ENCODE measurements around the gene DEPDC1.
"Not testable (repeated sequence)": the region's sequence is repeated elsewhere in the genome, so short reads cannot be mapped to it uniquely, and the experiment has no call there.

Gene DEPDC1, protein sequence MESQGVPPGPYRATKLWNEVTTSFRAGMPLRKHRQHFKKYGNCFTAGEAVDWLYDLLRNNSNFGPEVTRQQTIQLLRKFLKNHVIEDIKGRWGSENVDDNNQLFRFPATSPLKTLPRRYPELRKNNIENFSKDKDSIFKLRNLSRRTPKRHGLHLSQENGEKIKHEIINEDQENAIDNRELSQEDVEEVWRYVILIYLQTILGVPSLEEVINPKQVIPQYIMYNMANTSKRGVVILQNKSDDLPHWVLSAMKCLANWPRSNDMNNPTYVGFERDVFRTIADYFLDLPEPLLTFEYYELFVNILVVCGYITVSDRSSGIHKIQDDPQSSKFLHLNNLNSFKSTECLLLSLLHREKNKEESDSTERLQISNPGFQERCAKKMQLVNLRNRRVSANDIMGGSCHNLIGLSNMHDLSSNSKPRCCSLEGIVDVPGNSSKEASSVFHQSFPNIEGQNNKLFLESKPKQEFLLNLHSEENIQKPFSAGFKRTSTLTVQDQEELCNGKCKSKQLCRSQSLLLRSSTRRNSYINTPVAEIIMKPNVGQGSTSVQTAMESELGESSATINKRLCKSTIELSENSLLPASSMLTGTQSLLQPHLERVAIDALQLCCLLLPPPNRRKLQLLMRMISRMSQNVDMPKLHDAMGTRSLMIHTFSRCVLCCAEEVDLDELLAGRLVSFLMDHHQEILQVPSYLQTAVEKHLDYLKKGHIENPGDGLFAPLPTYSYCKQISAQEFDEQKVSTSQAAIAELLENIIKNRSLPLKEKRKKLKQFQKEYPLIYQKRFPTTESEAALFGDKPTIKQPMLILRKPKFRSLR

GRCh38 chr1:68496680-68497357 lies at the start of gene DEPDC1:
DEPDC1 (minus strand) TSS chr1:68497082; CDS start chr1:68496999, 83 bp downstream.
- peak; percentile 94 for DNase-seq (ENCODE audit: low spot score)

GRCh38 chr1:68544651-68545050 lies 47.8 kb upstream of the DEPDC1 start:
- DNase-seq (ENCODE audit: low spot score): no peak

DNA sequence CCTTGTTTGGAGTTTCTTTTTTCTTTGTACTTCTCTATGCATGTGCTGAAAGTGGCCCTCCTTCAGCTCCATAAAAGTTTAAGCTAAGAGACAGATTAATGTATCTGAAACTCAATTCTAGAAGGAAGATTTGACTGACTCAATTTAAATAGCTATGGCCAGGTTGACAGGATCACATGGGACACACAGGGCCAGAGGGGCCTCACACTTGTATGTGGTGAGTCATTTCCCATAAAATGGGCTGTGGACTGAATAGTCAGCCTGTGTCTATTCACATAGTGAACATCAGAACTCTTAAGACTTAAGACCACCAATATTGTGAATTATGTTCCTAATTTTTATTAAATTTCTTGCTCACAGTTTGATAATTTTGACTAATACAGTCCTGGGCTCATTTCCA lies 45.7 kb upstream of the DEPDC1 start:
- peak; percentile 3 for DNase-seq (ENCODE audit: low spot score)

DNA sequence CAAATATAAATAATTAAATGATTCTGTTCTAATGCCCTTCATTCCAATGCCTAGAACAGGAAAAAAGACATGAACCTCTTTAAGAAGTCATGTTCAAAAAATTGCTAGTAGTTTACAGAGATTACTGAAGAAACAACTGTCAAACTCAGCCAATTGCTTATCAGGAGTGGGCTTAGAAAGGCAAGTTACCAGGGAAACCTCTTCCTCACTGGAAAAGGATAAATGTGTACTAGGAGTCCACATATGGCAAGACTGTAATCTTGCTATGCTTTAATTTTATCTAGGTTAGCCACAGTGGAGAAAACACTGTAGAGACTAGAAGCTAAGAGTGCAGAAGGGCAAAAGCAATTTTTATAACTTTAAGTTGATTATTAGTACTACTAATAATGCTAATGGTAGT lies 42.1 kb upstream of the DEPDC1 start:
- no peak for DNase-seq (ENCODE audit: low spot score)

GRCh38 chr1:68528243-68528642 lies 31.4 kb upstream of the DEPDC1 start:
- DNase-seq (ENCODE audit: low spot score): no peak

DNA sequence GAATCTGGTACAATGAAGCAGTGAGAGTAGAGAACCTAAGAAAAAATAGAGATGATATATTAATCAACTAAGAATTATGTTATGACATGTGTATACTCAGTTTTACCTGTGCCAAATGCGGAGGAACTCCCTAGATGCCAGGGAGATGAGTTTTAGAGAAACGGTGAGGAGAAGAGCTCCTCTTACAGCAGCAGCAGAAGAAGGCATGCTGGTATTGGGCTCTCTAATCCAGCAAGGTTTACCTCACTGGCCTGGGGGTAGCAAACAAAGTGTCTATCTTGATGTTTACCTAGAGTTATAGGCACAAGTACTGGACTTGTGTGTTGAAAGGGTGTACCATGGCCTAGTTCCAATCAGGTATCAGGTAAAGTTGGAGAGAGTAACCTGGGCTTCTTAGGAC lies 28.9 kb upstream of the DEPDC1 start:
- no peak for DNase-seq (ENCODE audit: low spot score)

DNA sequence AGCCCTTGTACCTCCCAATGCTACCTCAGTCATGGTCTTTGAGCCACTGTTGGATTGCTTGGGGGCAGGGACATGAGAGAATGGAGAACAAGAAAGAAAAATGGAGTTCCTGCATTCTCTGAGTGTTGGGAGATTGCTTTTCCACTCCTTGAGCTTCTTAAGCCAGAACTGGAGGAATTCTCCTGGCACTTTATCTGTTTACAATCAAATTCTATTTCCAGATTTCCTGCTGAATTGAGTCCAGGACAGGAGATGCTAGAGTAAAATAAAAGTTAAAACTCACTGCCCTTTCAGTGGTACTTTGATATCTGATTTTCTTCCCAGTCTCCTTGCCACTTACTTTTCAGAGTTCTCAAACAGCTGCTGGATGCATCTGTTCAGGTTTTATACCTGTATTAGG lies 24.4 kb upstream of the DEPDC1 start:
- DNase-seq (ENCODE audit: low spot score): no peak

GRCh38 chr1:68516066-68516465 lies 19.2 kb upstream of the DEPDC1 start:
- no peak for DNase-seq (ENCODE audit: low spot score)

GRCh38 chr1:68511254-68511653 lies 14.4 kb upstream of the DEPDC1 start:
- DNase-seq (ENCODE audit: low spot score): peak; percentile 10

GRCh38 chr1:68506386-68506785 lies 9.5 kb upstream of the DEPDC1 start:
- DNase-seq (ENCODE audit: low spot score): peak; percentile 34

DNA sequence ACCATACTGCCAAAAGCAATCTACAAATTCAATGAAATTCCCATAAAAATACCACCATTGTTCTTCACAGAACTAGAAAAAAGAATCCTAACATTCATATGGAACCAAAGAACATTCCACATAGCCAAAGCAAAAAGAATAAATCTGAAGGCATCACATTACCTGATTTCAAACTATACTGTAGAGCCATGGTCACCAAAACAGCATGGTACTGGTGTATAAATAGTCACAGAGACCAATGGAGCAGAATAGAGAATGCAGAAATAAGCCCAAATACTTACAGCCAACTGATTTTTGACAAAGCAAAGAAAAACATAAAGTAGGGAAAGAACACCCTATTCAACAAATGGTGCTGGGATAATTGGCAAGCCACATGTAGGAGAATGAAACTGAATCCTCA lies 6.2 kb upstream of the DEPDC1 start:
- no peak for DNase-seq (ENCODE audit: low spot score)

DNA sequence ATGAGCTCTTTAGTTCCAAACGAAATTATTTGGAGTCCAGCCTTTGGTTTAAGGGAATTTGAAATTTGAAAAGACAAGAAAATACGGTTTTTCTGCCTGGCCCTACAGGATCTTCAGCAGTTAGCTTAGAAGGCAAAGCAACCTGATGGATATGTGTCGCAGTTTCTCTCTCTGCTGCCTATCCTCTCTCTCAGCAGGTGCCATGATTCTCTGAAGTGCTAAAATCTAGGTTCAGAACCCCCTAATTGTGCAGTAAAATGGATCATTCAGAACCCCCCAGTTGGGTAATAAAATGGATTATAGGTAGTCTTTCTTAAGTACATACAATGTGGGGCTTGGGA lies 446 bp upstream of the DEPDC1 start:
- DNase-seq (ENCODE audit: low spot score): no peak

GRCh38 chr1:68495968-68496679 lies 758 bp downstream of the DEPDC1 start:
- peak; percentile 53 for DNase-seq (ENCODE audit: low spot score)

DNA sequence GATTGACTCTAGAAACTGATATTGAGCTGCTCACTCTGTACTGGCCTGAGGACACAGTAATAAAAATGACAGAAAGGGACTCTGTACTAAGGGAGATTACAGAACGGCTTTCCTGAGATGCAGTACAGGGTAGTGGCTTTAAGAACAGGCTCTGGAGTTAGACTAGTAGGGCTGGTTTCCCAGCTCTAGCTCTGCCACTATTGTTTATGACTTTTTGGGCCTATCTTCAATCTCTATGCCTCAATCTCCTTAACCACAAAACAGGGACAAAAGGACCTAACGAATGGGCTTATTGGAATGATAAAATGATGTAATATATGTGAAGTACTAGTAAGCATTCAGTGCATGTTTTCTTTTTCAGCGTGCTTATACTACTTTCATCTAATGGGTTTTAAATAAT lies 1.4 kb downstream of the DEPDC1 start:
- DNase-seq (ENCODE audit: low spot score): peak; percentile 45

DNA sequence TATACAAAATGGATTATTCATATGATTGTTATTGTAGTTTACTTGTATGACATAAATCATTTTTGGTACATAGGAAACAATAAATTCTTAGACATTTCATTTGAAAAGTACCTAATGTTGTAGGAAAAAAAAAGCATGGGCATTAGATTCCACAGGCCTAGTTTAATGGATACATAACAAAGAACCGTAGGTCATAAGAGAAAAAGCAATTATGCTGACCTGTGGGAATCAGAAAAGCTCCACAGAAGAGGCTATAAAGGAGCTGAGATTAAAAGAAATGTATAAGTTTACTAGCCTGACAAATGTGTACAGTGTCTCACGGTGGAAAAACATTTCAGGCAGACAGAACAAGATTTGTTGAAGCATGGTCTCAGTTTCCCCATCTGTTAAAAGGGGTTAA lies 3.7 kb downstream of the DEPDC1 start:
- no peak for DNase-seq (ENCODE audit: low spot score)

DNA sequence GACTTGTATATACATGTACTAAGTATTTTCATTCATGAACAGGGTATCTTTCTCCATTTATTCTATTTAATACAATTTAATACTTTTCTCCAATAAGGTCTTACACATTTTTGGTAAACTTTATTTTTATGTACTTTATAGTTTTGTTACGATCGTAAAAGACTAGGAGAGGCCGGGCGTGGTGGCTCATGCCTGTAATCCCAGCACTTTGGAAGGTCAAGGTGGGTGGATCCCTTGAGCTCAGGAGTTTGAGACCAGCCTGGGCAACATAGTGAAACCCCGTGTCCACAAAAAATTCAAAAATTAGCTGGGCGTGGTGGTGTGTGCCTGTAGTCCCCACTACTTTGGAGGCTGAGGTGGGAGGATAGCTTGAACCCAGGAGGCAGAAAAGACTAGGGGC lies 4.6 kb downstream of the DEPDC1 start:
- not testable (repeated sequence) for DNase-seq (ENCODE audit: low spot score)

DNA sequence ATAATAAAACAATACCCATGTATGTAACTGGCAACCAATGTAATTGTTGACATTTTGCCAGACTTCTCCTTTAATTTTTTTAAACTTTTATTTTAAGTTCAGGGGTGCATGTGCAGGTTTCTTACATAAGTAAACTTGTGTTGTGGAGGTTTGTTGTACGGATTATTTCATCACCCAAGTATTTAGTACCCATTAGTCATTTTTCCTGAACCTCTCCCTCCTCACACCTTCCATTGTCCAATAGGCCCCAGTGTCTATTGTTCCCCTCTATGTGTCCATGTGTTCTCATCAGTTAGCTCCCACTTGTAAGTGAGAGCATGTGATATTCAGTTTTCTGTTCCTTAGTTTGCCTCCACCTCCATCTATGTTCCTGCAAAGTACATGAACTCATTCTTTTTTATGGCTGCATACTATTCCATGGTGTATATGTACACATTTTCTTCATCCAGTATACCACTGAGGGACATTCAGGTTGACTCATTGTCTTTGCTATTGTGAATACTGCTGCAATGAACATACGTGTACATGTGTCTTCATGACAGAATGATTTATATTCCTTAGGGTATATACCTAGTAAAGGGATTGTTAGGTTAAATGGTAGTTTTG lies 6.7 kb downstream of the DEPDC1 start:
- no peak for DNase-seq (ENCODE audit: low spot score)

DNA sequence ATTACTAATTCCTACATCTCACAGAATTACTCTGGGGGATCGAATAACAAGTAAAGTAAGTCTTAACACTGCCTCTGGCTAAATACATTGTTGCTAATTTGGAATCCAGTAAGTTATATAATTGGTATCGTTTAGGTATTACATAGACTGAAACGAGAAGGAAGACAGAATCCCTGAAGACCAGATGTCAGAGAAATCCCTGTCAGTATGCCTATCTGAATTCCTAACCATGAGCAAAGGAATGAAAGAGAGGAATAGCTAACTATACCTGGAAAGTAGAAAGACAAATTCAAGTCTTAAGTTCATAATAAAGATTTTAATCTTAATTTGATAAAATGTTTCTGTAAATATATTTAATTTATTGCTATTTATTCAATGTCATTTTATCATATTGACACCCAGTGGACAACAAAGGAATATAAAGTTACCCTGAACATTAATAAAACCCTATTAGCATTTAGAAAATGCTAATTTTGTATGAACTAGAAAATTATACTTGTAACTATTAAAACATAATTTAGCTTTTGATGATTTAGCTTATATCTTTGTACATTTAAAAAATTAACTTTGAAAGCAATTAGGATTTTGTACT lies 11.4 kb downstream of the DEPDC1 start:
- DNase-seq (ENCODE audit: low spot score): no peak

- no peak for DNase-seq (ENCODE audit: low spot score)
Observed at GRCh38 chr1:68484618-68485017, 12.3 kb downstream of the DEPDC1 start.

- DNase-seq (ENCODE audit: low spot score): peak; percentile 22
Observed at GRCh38 chr1:68481041-68481440, 15.8 kb downstream of the DEPDC1 start.

- DNase-seq (ENCODE audit: low spot score): no peak
Observed at GRCh38 chr1:68479501-68479900, 17.4 kb downstream of the DEPDC1 start.
